Measurements from ENCODE around the gene TLCD5. TPM values are rescaled to one million over a fixed set of nuclear protein-coding genes. Genes with fewer than 3 reads are reported as not detected.

The TLCD5 gene
- total RNA-seq, result 10 to 100 TPM; 11.3 to 18.7 TPM

- H3K9me3 ChIP-seq, result no peaks in the 10 kb centered on the region
- DNase-seq (ENCODE audit: low spot score), result no peak
- peak in 1 of 2 donors; percentile 18 for TF ChIP-seq CTCF (IDR thresholded peaks at IDR 0.05)
Observed at GRCh38 chr11:120324932-120325810, at the start of gene TLCD5. TSS of gene TLCD5 (plus strand) at chr11:120325299. CDS start at chr11:120327442, 2,143 bp downstream.

GRCh38 chr11:120279502-120279901, 45.6 kb upstream of the TLCD5 start:
- H3K27ac ChIP-seq, result peak overlapping the region in 1 of 2 donors; percentile 52
- H3K4me1 ChIP-seq, result peaks cover 2 to 24% of the 10 kb centered on the region in 2 donors
- H3K27me3 ChIP-seq, result no peaks in the 10 kb centered on the region
- no peak for DNase-seq (ENCODE audit: low spot score)
- H3K36me3 ChIP-seq, result no peaks in the 10 kb centered on the region
- no peak for TF ChIP-seq CTCF (IDR thresholded peaks at IDR 0.05)
- H3K4me3 ChIP-seq, result no peak overlapping the region
- H3K9me3 ChIP-seq, result no peaks in the 10 kb centered on the region

More at GRCh38 chr11:120324932-120325810, at the start of gene TLCD5:
- no peaks in the 10 kb centered on the region for H3K27me3 ChIP-seq
- peaks cover 0 to 31% of the 10 kb centered on the region in 2 donors for H3K4me1 ChIP-seq
- H3K36me3 ChIP-seq, result peaks cover 7% of the 10 kb centered on the region
- peak within 1 kb of the TSS; percentile 96 to 98 for H3K27ac ChIP-seq
- H3K4me3 ChIP-seq, result peak within 1 kb of the TSS; percentile 78 to 79

GRCh38 chr11:120280600-120281051, 44.5 kb upstream of the TLCD5 start:
- H3K4me1 ChIP-seq, result peaks cover 2 to 24% of the 10 kb centered on the region in 2 donors
- TF ChIP-seq CTCF (IDR thresholded peaks at IDR 0.05), result no peak
- no peaks in the 10 kb centered on the region for H3K9me3 ChIP-seq
- no peak overlapping the region for H3K4me3 ChIP-seq
- H3K36me3 ChIP-seq, result no peaks in the 10 kb centered on the region
- no peaks in the 10 kb centered on the region for H3K27me3 ChIP-seq
- H3K27ac ChIP-seq, result peak overlapping the region; percentile 35 to 52
- no peak for DNase-seq (ENCODE audit: low spot score)

- H3K36me3 ChIP-seq, result no peaks in the 10 kb centered on the region
- peaks cover 2 to 24% of the 10 kb centered on the region in 2 donors for H3K4me1 ChIP-seq
- H3K27me3 ChIP-seq, result no peaks in the 10 kb centered on the region
- TF ChIP-seq CTCF (IDR thresholded peaks at IDR 0.05), result no peak
- peak overlapping the region; percentile 35 to 52 for H3K27ac ChIP-seq
- no peak for DNase-seq (ENCODE audit: low spot score)
- no peak overlapping the region for H3K4me3 ChIP-seq
- H3K9me3 ChIP-seq, result no peaks in the 10 kb centered on the region
Observed at GRCh38 chr11:120281143-120281795, 43.8 kb upstream of the TLCD5 start.

GRCh38 chr11:120283124-120283523, 42.0 kb upstream of the TLCD5 start:
- no peak for DNase-seq (ENCODE audit: low spot score)
- Histone ChIP-seq H3K9me3 (no peaks in the 10 kb centered on the region), H3K27me3 (no peaks in the 10 kb centered on the region), H3K4me3 (no peak overlapping the region), H3K27ac (no peak overlapping the region), H3K4me1 (peaks cover 2 to 24% of the 10 kb centered on the region in 2 donors), H3K36me3 (no peaks in the 10 kb centered on the region)
- TF ChIP-seq CTCF (IDR thresholded peaks at IDR 0.05), result no peak
